GM23338 (cell line): ENCODE results near the gene RNU5D-1.

Source experiments
- CREB1 ChIP-seq: fragments of 250-450 bp; sonication (Bioruptor Pico); IDR thresholded peaks from 2 replicates; pipeline ENCODE4 v1.5.0; 2020; ENCODE audit warnings: low read depth, mild to moderate bottlenecking, moderate library complexity
- CTCF ChIP-seq, 2 experiments: fragments of 200-600 bp in 1 of 2; sonication (generic) in 1 of 2; conservative IDR thresholded peaks; 2 replicates each; pipeline versions ENCODE4 v1.5.1 to v1.6.1; 2016 to 2017; ENCODE audit warnings: antibody characterized with exemption in 2 of 2, low read depth in 2 of 2, mild to moderate bottlenecking in 2 of 2, moderate library complexity in 1 of 2
- ETS1 ChIP-seq: IDR thresholded peaks from 2 replicates; pipeline ENCODE4 v1.6.1; 2016; ENCODE audit warnings: antibody characterized with exemption
- EZH2 ChIP-seq: fragments of 200-600 bp; sonication (generic); IDR thresholded peaks from one replicate; pipeline ENCODE4 v1.8.0; 2017; ENCODE audit warnings: antibody characterized with exemption, mild to moderate bottlenecking, low read depth; ENCODE audit not compliant: unreplicated experiment
- EZH2phosphoT487 ChIP-seq: fragments of 200-600 bp; sonication (generic); IDR thresholded peaks from one replicate; pipeline ENCODE4 v1.8.1; 2018; ENCODE audit warnings: antibody characterized with exemption; ENCODE audit not compliant: unreplicated experiment
- JUNB ChIP-seq: IDR thresholded peaks from one replicate; pipeline ENCODE4 v1.6.1; 2016; ENCODE audit warnings: antibody characterized with exemption; ENCODE audit not compliant: unreplicated experiment
- NANOG ChIP-seq: IDR thresholded peaks from 2 replicates; pipeline ENCODE4 v1.6.1; 2016; ENCODE audit warnings: antibody characterized with exemption, borderline replicate concordance
- POLR2AphosphoS5 ChIP-seq: IDR thresholded peaks from 2 replicates; pipeline ENCODE4 v1.6.1; 2016; ENCODE audit warnings: antibody characterized with exemption, low read depth
- REST ChIP-seq: IDR thresholded peaks from one replicate; pipeline ENCODE4 v1.6.1; 2018; ENCODE audit warnings: antibody characterized with exemption; ENCODE audit not compliant: unreplicated experiment
- STAT1 ChIP-seq: IDR thresholded peaks from one replicate; pipeline ENCODE4 v1.6.1; 2016; ENCODE audit warnings: antibody characterized with exemption; ENCODE audit not compliant: unreplicated experiment
- ZNF114 ChIP-seq: fragments of 250-450 bp; sonication (Bioruptor Pico); IDR thresholded peaks from 2 replicates; pipeline ENCODE4 v1.5.0; 2020; ENCODE audit warnings: mild to moderate bottlenecking, moderate library complexity
- ZNF331 ChIP-seq: fragments of 250-450 bp; sonication (Bioruptor Pico); IDR thresholded peaks from 2 replicates; pipeline ENCODE4 v1.5.0; 2020; ENCODE audit warnings: low read depth, mild to moderate bottlenecking, moderate library complexity
- ZNF462 ChIP-seq: fragments of 250-450 bp; sonication (Bioruptor Pico); IDR thresholded peaks from 2 replicates; pipeline ENCODE4 v1.5.0; 2020; ENCODE audit warnings: mild to moderate bottlenecking, moderate library complexity

GRCh38 chr1:44713321-44713781, 17.6 kb downstream of the RNU5D-1 start:
- TF ChIP-seq CTCF (conservative IDR thresholded peaks at IDR 0.05; ENCODE audit: low read depth in 2 of 2) (no peak), NANOG (no peak), REST (no peak), EZH2 (no peak), CREB1 (CRISPR knock-in tag) (no peak), EZH2phosphoT487 (no peak), POLR2AphosphoS5 (no peak), STAT1 (no peak), JUNB (no peak), ETS1 (no peak), ZNF114 (CRISPR knock-in tag) (no peak), ZNF331 (CRISPR knock-in tag) (no peak), ZNF462 (CRISPR knock-in tag) (no peak)
